NCI-H1092 treated with DMSO at 0.1 percent for 48 hours (cell line): ENCODE data around the gene KCNA4.
"Not testable (repeated sequence)": the region's sequence is repeated elsewhere in the genome, so short reads cannot be mapped to it uniquely, and the experiment has no call there.

Source experiments
- DNase-seq: peaks from one replicate; lab custom pipeline; 2025; lab: John Stamatoyannopoulos, UW

Gene KCNA4

GRCh38 chr11:29996016-29996415 lies 20.8 kb downstream of the KCNA4 start:
- DNase-seq: no peak

- no peak for DNase-seq
Measured at GRCh38 chr11:29989174-29989970, 27.5 kb downstream of the KCNA4 start.

- peak; percentile 10 for DNase-seq
Measured at GRCh38 chr11:29985248-29985647, 31.6 kb downstream of the KCNA4 start.

DNA sequence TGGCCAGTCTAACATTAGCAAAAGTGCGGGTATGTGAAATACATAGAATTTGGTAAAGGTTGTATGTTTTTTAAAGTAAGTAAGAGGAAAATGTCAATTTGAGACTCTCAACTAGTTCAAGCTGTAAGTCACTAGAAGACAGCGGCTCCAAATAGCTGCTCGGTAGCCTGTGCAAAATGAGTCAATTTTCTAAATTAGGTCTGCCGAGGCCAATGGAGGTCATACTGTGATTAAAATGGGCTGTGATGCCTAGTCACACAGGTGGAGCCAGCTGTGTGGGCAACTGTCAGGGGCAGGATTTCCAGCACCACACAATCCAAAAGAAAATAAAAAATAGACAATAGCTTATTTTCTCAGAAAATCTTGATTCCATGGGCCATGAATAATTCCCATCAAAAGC lies 32.3 kb downstream of the KCNA4 start:
- no peak for DNase-seq

GRCh38 chr11:29978549-29978948 lies 38.3 kb downstream of the KCNA4 start:
- no peak for DNase-seq

- not testable (repeated sequence) for DNase-seq
Measured at GRCh38 chr11:29975580-29975979, 41.2 kb downstream of the KCNA4 start.

DNA sequence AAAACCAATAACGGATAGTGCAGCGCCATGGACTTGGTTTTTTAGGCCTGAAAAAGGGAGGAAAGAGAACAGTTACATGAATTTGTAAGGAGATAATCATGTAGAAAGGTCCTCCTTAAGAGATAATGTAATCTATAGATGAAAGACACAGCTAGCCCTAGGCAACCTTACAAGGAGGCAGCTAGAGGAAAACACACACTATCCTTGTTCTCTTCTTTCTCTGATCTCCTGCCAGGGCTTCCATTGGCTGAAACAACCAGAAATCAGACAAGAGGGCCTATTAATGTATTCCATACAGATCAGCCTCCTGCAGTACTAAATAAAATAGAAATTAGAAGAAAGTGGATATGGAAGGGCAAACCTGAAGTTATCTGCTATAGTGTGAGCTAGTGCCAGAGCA lies 53.0 kb downstream of the KCNA4 start:
- DNase-seq: peak; percentile 50

DNA sequence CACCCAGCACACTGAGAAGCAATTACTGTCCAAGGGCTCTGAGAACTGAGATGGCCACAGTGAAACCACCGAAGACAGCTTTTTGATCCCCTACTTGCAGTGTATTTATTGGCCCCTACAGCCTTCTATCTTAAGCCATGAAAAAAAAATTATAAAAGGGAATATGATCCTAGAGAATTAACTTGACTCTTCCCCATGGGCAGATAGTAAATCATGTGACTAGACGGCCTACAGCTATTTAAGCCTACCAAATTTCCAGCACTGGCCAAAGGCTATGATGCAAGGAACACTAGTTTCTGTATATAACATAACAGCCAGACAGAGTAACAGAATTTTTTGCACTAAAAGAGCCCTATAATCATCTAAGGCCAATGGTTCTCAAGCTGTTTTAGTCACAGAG lies 53.8 kb downstream of the KCNA4 start:
- DNase-seq: no peak

DNA sequence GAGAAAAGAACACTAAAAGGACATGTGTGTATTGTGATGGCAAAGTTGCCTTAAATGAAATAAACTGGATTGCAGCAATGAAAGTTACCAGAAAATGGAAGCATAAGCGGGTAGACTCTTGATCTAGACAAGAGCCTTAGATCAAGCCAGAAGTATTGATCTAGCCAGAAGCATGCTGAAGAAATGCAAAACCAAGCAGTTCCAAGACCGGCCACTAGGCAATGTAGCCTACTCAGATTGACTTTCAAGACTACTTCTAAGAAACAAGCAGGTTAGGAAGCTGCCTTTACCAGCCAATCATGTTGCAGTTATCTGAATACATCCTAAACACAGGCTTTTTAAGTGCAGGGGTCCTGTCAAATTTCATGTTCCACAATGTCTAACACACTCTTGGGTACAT lies 54.6 kb downstream of the KCNA4 start:
- no peak for DNase-seq
